IMR-90 (cell line): ENCODE measurements around the gene DIP2A.

ENCODE experiments used
- CHD1 ChIP-seq: IDR thresholded peaks from 2 replicates; pipeline ENCODE4 v1.6.1; 2012; ENCODE audit warnings: low read depth, low read length, improper control_type of control experiment
- FOS ChIP-seq: fragments of 150-350 bp; IDR thresholded peaks from 2 replicates; pipeline ENCODE4 v1.6.1; 2016; ENCODE audit warnings: low read depth, low read length
- POLR2A ChIP-seq: IDR thresholded peaks from 2 replicates; pipeline ENCODE4 v1.6.1; 2012; ENCODE audit warnings: mild to moderate bottlenecking, low read depth, low read length
- RAD21 ChIP-seq: IDR thresholded peaks from 2 replicates; pipeline ENCODE4 v1.6.1; 2012; ENCODE audit warnings: low read length, improper control_type of control experiment
- RFX5 ChIP-seq: IDR thresholded peaks from 2 replicates; pipeline ENCODE4 v1.8.0; 2012; ENCODE audit warnings: low read depth, mild to moderate bottlenecking, low read length, moderate library complexity
- TF ChIP-seq, protein P1 (sequence below): fragments of 150-350 bp; IDR thresholded peaks from 2 replicates; pipeline ENCODE4 v1.6.1; 2017; ENCODE audit warnings: mild to moderate bottlenecking, antibody characterized with exemption, low read length, low read depth
- TF ChIP-seq, protein P2 (sequence below): conservative IDR thresholded peaks from 2 replicates; pipeline ENCODE4 v1.5.1; 2012; ENCODE audit warnings: mild to moderate bottlenecking, low read depth, low read length, improper control_type of control experiment

DNA sequence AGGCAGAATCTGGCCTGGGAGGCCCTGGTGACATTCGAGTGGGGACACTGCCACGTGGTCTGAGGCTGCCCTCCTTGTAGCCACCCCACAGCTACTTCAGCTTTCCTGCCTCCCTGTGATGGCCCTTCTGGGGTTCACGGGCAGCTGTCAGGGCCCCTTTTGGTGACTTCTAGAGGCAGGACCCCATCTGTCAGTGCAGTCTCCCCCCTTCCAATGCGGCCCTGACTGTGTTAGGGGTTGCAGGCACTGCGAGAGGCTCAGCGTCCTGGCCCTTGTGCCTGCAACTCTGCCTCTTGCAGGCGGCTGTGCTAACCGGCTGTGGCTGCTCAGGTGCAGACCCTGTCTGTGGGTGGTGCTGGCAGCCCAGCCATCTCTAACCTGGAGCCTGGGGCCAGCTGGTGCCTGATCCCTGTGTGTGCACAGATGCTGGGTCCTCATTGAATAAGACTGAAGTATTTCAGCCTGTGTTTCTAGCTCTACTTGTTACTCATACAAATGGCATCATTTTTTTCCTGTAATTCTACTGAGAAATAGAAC is 84.0 kb downstream of the DIP2A start:
- TF ChIP-seq, protein P1, sequence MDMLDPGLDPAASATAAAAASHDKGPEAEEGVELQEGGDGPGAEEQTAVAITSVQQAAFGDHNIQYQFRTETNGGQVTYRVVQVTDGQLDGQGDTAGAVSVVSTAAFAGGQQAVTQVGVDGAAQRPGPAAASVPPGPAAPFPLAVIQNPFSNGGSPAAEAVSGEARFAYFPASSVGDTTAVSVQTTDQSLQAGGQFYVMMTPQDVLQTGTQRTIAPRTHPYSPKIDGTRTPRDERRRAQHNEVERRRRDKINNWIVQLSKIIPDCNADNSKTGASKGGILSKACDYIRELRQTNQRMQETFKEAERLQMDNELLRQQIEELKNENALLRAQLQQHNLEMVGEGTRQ, result no peak
- TF ChIP-seq, protein P2, sequence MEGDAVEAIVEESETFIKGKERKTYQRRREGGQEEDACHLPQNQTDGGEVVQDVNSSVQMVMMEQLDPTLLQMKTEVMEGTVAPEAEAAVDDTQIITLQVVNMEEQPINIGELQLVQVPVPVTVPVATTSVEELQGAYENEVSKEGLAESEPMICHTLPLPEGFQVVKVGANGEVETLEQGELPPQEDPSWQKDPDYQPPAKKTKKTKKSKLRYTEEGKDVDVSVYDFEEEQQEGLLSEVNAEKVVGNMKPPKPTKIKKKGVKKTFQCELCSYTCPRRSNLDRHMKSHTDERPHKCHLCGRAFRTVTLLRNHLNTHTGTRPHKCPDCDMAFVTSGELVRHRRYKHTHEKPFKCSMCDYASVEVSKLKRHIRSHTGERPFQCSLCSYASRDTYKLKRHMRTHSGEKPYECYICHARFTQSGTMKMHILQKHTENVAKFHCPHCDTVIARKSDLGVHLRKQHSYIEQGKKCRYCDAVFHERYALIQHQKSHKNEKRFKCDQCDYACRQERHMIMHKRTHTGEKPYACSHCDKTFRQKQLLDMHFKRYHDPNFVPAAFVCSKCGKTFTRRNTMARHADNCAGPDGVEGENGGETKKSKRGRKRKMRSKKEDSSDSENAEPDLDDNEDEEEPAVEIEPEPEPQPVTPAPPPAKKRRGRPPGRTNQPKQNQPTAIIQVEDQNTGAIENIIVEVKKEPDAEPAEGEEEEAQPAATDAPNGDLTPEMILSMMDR, result no peak
- TF ChIP-seq FOS (no peak), RAD21 (no peak), CHD1 (no peak), RFX5 (no peak), POLR2A (no peak)
